Breast epithelium (tissue), 4 donors: ENCODE results near the gene VEPH1. TPM values are rescaled to one million over a fixed set of nuclear protein-coding genes. Genes with fewer than 3 reads are reported as not detected.

ENCODE experiments used
- DNase-seq, 2 donors: peaks; one replicate each; pipeline ENCODE4 v3.0.0-alpha.2; 2019; ENCODE audit warnings: low spot score in 2 of 2
- H3K27ac ChIP-seq, 2 donors: fragments of 200-600 bp; sonication (generic) in 1 of 2; one replicate each; pipeline ENCODE4 v1.5.1; 2016 to 2019; ENCODE audit warnings: mild to moderate bottlenecking in 1 of 2
- H3K27me3 ChIP-seq, 2 donors: fragments of 200-600 bp; sonication (generic) in 1 of 2; one replicate each; pipeline versions ENCODE4 v1.5.1 to v1.6.0; 2017 to 2019; ENCODE audit warnings: control low read depth in 1 of 2, mild to moderate bottlenecking in 1 of 2
- H3K36me3 ChIP-seq: fragments of 200-600 bp; one replicate; pipeline ENCODE4 v1.5.1; 2019
- H3K4me1 ChIP-seq, 2 donors: fragments of 200-600 bp; sonication (generic); one replicate each; pipeline ENCODE4 v1.5.1; 2016 to 2019; ENCODE audit warnings: control low read depth in 1 of 2
- H3K4me3 ChIP-seq, 3 donors: fragments of 200-600 bp; sonication (generic); 1 replicate in 2 of 3; 2 replicates in 1 of 3; pipeline ENCODE4 v1.5.1; 2016 to 2019; ENCODE audit warnings: mild to moderate bottlenecking in 3 of 3, moderate library complexity in 2 of 3
- H3K9me3 ChIP-seq, 2 donors: fragments of 200-600 bp; sonication (generic) in 1 of 2; one replicate each; pipeline ENCODE4 v1.5.1; 2016 to 2019; ENCODE audit warnings: control low read depth in 1 of 2
- CTCF ChIP-seq, 3 donors: fragments of 450-650 bp; IDR thresholded peaks; one replicate each; pipeline ENCODE4 v1.5.1; 2016 to 2017; ENCODE audit warnings: antibody characterized with exemption in 3 of 3, mild to moderate bottlenecking in 3 of 3, moderate library complexity in 3 of 3
- POLR2A ChIP-seq: fragments of 450-650 bp; IDR thresholded peaks from one replicate; pipeline ENCODE4 v1.6.1; 2016; ENCODE audit warnings: antibody characterized with exemption, mild to moderate bottlenecking, moderate library complexity
- POLR2AphosphoS5 ChIP-seq, 3 donors: sonication (generic); formaldehyde crosslinking; IDR thresholded peaks; one replicate each; pipeline ENCODE4 v1.6.1; 2017; ENCODE audit warnings: antibody characterized with exemption in 3 of 3
- intact Hi-C: fragments of 100-400 bp; cut with DNase I; formaldehyde crosslinking; loops from one replicate; pipeline ENCODE4 v1.15.1; 2023; ENCODE audit warnings: low total_unique reads
- total RNA-seq, 3 donors: library from RNA; depleted of rRNA; stranded (reverse); fragments of >200 nt; gene quantifications; one replicate each; pipeline ENCODE4 v1.1.0, GENCODE V29; 2016

The VEPH1 gene
- total RNA-seq, 3 donors from 2014 or later, result under 0.01 to 20.9 (median 8.8) TPM

DNA sequence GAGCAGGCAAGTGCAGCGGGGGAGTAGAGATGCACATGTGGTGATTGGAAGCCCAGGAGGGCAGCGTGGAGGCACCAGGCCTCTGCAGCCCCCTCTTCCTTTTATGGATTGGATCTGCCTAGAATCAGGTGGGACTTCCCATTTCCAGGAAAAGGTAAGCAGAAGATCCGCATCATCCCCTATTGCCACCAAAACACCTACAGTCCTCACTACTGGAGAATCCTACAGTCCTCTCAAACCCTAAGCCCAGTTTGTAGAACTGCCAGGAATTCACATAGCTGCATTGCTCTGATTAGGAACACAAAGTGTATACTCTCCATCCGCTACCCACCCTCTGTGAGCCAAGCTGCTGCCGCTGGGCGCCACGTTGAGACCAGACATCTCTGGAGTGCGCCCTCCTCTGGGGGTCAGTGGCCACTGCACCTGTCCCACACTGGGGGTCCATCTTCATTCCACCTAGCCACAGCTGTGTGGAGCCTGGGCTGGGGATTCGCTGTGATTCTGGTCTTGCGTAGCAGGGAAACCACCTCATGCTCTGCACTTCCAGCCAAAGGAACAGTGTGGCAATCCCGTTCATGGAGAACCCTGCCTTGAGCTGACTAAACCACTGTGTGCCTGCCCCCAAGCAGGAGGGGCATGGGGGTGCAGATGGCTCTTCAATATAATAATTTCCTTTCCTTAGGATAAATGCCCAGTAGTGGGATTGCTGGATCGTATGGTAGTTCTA lies 155.5 kb downstream of the VEPH1 start:
- intact Hi-C loops, result no loop called here
- H3K4me1 ChIP-seq, result no peaks in the 10 kb centered on the region
- DNase-seq, result no peak
- no peaks in the 10 kb centered on the region for H3K27me3 ChIP-seq
- no peak overlapping the region for H3K27ac ChIP-seq
- no peak overlapping the region for H3K4me3 ChIP-seq
- H3K9me3 ChIP-seq, result no peaks in the 10 kb centered on the region
- TF ChIP-seq POLR2AphosphoS5 (IDR thresholded peaks at IDR 0.05) (no peak), POLR2A (no peak), CTCF (IDR thresholded peaks at IDR 0.05) (no peak)
- H3K36me3 ChIP-seq, result no peaks in the 10 kb centered on the region

DNA sequence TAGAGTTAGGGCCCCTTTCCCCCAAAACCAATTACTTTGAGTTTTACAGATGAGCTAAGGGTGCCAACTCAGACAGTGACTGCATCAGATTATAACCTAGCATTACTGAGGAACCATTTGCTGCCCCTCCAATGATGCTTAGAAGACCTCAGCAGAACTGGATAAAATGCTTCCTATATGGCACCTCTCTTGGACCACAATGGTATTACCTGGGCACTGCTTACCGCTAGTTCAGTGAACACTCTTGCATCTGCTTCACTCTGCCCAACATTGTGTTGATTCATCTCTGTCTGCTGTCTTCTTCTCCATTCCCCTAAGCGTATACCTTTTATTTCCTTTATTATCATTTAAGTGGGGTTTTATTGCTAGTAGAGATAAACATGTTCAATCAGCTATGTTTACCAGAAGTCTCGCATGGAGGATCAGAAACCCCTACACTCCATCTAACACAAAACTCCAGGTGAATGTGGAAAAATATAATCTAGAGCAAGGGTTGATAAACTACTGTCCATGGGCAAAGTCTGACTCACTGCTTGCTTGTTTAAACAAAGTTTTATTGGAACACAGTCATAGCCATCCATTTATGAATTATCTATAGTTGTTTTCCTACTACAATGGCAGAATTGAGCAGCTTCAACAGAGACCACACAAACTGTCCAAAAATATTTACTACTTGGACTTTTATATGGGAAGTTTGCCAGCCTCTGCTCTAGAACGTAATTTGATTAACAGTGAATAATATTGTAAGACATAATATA lies 166.8 kb downstream of the VEPH1 start:
- H3K4me3 ChIP-seq, result no peak overlapping the region
- DNase-seq, result no peak
- H3K27ac ChIP-seq, result no peak overlapping the region
- peaks cover 0 to 9% of the 10 kb centered on the region in 2 donors for H3K9me3 ChIP-seq
- H3K36me3 ChIP-seq, result no peaks in the 10 kb centered on the region
- H3K4me1 ChIP-seq, result no peaks in the 10 kb centered on the region
- intact Hi-C loops, result no loop called here
- H3K27me3 ChIP-seq, result no peaks in the 10 kb centered on the region
- TF ChIP-seq POLR2A, result no peak
- no peak for TF ChIP-seq POLR2AphosphoS5 (IDR thresholded peaks at IDR 0.05)
- TF ChIP-seq CTCF (IDR thresholded peaks at IDR 0.05), result no peak

DNA sequence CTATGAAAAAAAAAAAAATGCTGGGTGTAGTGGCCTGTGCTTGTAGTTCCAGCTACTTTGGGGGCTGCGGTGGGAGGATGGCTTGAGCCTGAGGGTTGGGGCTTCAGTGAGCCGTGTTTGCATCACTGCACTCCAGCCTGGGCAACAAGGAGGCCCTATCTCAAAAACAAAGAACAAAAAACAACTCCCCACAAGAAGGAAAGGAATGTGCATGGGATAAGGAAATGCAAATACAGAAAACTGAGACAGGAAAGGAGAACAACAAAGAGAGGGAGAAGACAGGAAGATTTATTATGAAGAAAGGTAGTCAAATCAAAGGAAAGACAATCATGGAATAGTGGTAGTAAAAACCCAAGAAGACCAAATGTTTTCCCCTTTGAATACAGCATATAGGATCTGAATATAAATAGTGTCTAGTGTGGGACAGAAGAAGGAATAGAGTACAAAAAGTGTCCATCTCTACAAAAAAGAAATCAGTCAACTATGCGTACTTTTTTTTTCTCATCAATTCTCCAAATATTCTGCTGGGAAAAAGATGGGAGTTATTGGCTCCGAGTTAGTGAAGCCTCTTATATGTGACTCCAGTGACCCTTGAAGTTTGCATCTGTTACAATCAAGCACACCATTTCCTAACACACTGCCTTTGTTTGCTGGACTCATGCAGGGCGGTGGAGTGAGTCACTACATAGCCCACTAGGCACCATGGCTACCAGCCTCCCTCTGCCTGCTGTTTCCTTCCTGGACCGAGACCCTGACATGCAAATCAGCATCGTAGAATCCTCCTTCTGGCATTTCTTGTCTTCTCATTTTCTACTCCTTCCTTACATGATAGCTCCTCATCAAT lies 167.8 kb downstream of the VEPH1 start:
- H3K4me3 ChIP-seq, result no peak overlapping the region
- DNase-seq, result no peak
- peaks cover 0 to 5% of the 10 kb centered on the region in 2 donors for H3K9me3 ChIP-seq
- no peaks in the 10 kb centered on the region for H3K27me3 ChIP-seq
- intact Hi-C loops, result no loop called here
- H3K36me3 ChIP-seq, result no peaks in the 10 kb centered on the region
- H3K27ac ChIP-seq, result no peak overlapping the region
- no peaks in the 10 kb centered on the region for H3K4me1 ChIP-seq
- TF ChIP-seq CTCF (IDR thresholded peaks at IDR 0.05) (no peak), POLR2AphosphoS5 (IDR thresholded peaks at IDR 0.05) (no peak), POLR2A (no peak)

- no peak for DNase-seq
- Histone ChIP-seq H3K27ac (no peak overlapping the region), H3K36me3 (no peaks in the 10 kb centered on the region), H3K4me1 (no peaks in the 10 kb centered on the region), H3K4me3 (no peak overlapping the region), H3K27me3 (no peaks in the 10 kb centered on the region), H3K9me3 (no peaks in the 10 kb centered on the region)
- TF ChIP-seq CTCF (IDR thresholded peaks at IDR 0.05), result no peak
- TF ChIP-seq POLR2A, result no peak
- no peak for TF ChIP-seq POLR2AphosphoS5 (IDR thresholded peaks at IDR 0.05)
- intact Hi-C loops, result no loop called here
These were observed 169.6 kb downstream of the VEPH1 start for GRCh38 chr3:157333551-157333991.
